ENCODE measurements around the gene GSN.

- TF ChIP-seq POLR2AphosphoS5 (IDR thresholded peaks at IDR 0.05; ENCODE audit: low read depth, low read length): no peak
- TF ChIP-seq CTCF (IDR thresholded peaks at IDR 0.05): no peak
- TF ChIP-seq SIN3A (IDR thresholded peaks at IDR 0.05; ENCODE audit: borderline replicate concordance, insufficient read depth, low read depth, low read length): no peak
- TF ChIP-seq, protein P1, sequence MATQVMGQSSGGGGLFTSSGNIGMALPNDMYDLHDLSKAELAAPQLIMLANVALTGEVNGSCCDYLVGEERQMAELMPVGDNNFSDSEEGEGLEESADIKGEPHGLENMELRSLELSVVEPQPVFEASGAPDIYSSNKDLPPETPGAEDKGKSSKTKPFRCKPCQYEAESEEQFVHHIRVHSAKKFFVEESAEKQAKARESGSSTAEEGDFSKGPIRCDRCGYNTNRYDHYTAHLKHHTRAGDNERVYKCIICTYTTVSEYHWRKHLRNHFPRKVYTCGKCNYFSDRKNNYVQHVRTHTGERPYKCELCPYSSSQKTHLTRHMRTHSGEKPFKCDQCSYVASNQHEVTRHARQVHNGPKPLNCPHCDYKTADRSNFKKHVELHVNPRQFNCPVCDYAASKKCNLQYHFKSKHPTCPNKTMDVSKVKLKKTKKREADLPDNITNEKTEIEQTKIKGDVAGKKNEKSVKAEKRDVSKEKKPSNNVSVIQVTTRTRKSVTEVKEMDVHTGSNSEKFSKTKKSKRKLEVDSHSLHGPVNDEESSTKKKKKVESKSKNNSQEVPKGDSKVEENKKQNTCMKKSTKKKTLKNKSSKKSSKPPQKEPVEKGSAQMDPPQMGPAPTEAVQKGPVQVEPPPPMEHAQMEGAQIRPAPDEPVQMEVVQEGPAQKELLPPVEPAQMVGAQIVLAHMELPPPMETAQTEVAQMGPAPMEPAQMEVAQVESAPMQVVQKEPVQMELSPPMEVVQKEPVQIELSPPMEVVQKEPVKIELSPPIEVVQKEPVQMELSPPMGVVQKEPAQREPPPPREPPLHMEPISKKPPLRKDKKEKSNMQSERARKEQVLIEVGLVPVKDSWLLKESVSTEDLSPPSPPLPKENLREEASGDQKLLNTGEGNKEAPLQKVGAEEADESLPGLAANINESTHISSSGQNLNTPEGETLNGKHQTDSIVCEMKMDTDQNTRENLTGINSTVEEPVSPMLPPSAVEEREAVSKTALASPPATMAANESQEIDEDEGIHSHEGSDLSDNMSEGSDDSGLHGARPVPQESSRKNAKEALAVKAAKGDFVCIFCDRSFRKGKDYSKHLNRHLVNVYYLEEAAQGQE (IDR thresholded peaks at IDR 0.05; ENCODE audit: insufficient read depth in 1 of 2, low read depth in 2 of 2, low read length in 1 of 2): no peak
These were observed 53.1 kb downstream of the GSN start for GRCh38 chr9:121321016-121321503.
